ENCODE data around the gene MAG.
"Not testable (repeated sequence)": the region's sequence is repeated elsewhere in the genome, so short reads cannot be mapped to it uniquely, and the experiment has no call there.

MAG gene

GRCh38 chr19:35359395-35359794 is 67.4 kb downstream of the MAG start:
- H3K79me2 ChIP-seq (ENCODE audit: control insufficient read depth, insufficient read depth, low read length, unreplicated experiment); H2AFZ ChIP-seq (ENCODE audit: low read length, unreplicated experiment); H3K27me3 ChIP-seq (ENCODE audit: insufficient read depth, low read length); H3K27ac ChIP-seq (ENCODE audit: low read depth, low read length); H3K4me3 ChIP-seq (ENCODE audit: low read depth, low read length); H3K4me1 ChIP-seq (ENCODE audit: control insufficient read depth, insufficient read depth, low read length, unreplicated experiment); H3K36me3 ChIP-seq (ENCODE audit: insufficient read depth, low read length): not testable (repeated sequence)

- not testable (repeated sequence) for H3K27ac ChIP-seq (ENCODE audit: low read depth, low read length); H3K4me1 ChIP-seq (ENCODE audit: control insufficient read depth, insufficient read depth, low read length, unreplicated experiment); H3K4me3 ChIP-seq (ENCODE audit: low read depth, low read length); H2AFZ ChIP-seq (ENCODE audit: low read length, unreplicated experiment); H3K27me3 ChIP-seq (ENCODE audit: insufficient read depth, low read length); H3K36me3 ChIP-seq (ENCODE audit: insufficient read depth, low read length); H3K79me2 ChIP-seq (ENCODE audit: control insufficient read depth, insufficient read depth, low read length, unreplicated experiment)
These were observed 68.1 kb downstream of the MAG start for GRCh38 chr19:35360081-35360480.

DNA sequence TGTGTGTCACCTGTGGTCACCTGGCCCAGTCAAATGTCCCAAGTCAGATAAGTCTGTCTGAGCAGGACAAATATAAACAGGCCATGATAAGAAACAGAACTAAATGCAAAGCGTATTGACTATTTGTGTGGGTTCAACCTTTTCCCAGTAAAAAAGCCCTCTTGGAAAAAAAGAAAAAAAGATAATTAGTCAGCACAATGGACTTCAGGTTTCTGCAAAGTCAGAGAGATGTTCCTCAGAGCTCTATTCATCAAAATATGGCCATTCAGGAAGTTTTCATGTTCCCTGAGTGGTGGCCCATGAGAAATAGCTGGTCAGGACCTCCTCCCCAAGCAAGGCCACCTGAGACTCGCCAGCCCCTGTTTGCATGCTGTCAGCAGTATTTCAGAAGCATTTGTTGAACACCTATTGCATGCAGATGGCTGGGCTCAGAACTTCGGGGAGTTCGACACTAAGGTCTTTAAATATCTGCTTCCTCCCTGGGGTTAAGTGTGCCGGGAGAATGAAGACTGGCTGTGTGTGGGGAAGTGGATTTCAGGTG is 69.0 kb downstream of the MAG start:
- Histone ChIP-seq H3K4me1 (ENCODE audit: control insufficient read depth, insufficient read depth, low read length, unreplicated experiment) (peaks cover 4% of the 10 kb centered on the region), H3K4me3 (ENCODE audit: low read depth, low read length) (no peak overlapping the region), H3K36me3 (ENCODE audit: insufficient read depth, low read length) (no peaks in the 10 kb centered on the region), H3K27ac (ENCODE audit: low read depth, low read length) (no peak overlapping the region), H3K79me2 (ENCODE audit: control insufficient read depth, insufficient read depth, low read length, unreplicated experiment) (no peaks in the 10 kb centered on the region), H2AFZ (ENCODE audit: low read length, unreplicated experiment) (no peak overlapping the region), H3K27me3 (ENCODE audit: insufficient read depth, low read length) (0 out of 2 replicates have a peak, but pooled peaks cover 2% of the 10 kb centered on the region)

- H3K27ac ChIP-seq (ENCODE audit: low read depth, low read length), result no peak overlapping the region
- H3K4me3 ChIP-seq (ENCODE audit: low read depth, low read length), result no peak overlapping the region
- no peaks in the 10 kb centered on the region for H3K79me2 ChIP-seq (ENCODE audit: control insufficient read depth, insufficient read depth, low read length, unreplicated experiment)
- no peak overlapping the region for H2AFZ ChIP-seq (ENCODE audit: low read length, unreplicated experiment)
- H3K4me1 ChIP-seq (ENCODE audit: control insufficient read depth, insufficient read depth, low read length, unreplicated experiment), result peaks cover 4% of the 10 kb centered on the region
- H3K27me3 ChIP-seq (ENCODE audit: insufficient read depth, low read length), result 0 out of 2 replicates have a peak, but pooled peaks cover 9% of the 10 kb centered on the region
- no peaks in the 10 kb centered on the region for H3K36me3 ChIP-seq (ENCODE audit: insufficient read depth, low read length)
These were observed 70.5 kb downstream of the MAG start for GRCh38 chr19:35362261-35363000.

GRCh38 chr19:35363001-35363590 is 71.1 kb downstream of the MAG start:
- no peaks in the 10 kb centered on the region for H3K79me2 ChIP-seq (ENCODE audit: control insufficient read depth, insufficient read depth, low read length, unreplicated experiment)
- H3K4me1 ChIP-seq (ENCODE audit: control insufficient read depth, insufficient read depth, low read length, unreplicated experiment), result peaks cover 2% of the 10 kb centered on the region
- H3K36me3 ChIP-seq (ENCODE audit: insufficient read depth, low read length), result no peaks in the 10 kb centered on the region
- no peak overlapping the region for H3K27ac ChIP-seq (ENCODE audit: low read depth, low read length)
- H3K27me3 ChIP-seq (ENCODE audit: insufficient read depth, low read length), result 0 out of 2 replicates have a peak, but pooled peaks cover 9% of the 10 kb centered on the region
- no peak overlapping the region for H2AFZ ChIP-seq (ENCODE audit: low read length, unreplicated experiment)
- H3K4me3 ChIP-seq (ENCODE audit: low read depth, low read length), result no peak overlapping the region
